ENCODE results near the gene RFX3. TPM values are rescaled to one million over a fixed set of nuclear protein-coding genes. Genes with fewer than 3 reads are reported as not detected.

The RFX3 gene
- total RNA-seq, 1 donor from 2014 or later: 61.6 TPM

DNA sequence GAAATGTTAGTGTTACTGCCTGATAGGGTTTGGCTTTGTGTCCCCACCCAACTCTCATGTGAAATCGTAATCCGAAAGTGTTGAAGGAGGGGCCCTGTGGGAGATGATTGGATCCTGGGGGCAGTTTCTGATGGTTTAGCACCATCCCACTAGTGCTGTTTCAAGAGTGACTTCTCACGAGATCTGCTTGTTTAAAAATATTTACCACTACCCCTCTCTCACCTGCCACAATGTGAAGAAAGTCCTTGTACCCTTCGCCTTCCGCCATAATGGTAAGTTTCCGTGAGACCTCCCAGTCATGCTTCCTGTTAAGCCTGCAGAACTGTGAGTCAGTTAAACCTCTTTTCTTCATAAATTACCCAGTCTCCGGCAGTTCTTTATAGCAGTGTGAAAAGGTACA, 2.6 kb upstream of the RFX3 start:
- no peaks in the 10 kb centered on the region for H3K36me3 Mint-ChIP-seq (ENCODE audit: unreplicated experiment)
- H3K27ac Mint-ChIP-seq (ENCODE audit: unreplicated experiment): peak overlapping the region; percentile 72
- DNase-seq: no peak

DNA sequence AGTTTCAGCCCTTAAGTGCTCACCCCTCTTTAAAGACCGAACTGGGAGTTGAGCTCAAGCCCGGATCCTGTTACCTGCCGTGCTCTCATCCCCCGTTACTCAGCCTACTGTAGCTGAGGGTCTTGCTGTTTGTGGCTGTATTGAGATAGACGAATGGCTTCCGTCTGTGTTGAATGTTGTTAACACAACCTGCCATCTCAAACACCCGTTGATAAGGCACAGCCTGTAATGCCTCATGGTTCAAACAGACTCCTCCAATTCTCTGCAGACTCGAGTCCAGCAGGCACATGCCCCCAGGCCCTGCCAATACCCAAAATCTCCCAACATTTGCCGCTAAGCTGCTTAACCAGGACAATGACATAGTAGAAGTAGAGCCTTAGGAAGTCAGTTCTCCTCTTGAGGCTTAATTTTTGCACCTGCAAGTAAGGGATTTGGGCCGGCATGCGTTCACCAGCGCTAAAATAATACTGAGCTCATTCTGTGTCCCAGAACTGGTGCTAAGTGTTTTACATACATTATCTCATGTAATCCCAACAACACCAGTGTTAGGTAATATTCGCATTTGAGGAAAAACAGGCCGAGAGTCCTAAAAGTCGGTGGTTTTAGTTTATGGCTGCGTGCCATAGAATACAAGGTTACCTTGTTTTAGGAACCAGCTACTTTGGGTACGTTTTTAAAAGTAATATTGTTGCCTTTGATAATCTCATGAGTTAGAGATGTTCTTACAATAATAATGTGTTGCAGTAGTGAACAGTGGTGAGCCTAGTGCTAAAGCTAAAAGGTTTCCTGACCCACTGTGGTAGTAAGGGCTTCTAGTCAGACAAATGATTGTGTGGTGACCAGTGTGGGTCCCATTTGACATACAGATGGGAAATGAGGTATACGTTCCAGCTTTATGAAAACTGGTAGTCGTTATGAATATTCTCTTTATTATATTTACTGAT, 1.5 kb upstream of the RFX3 start:
- peaks cover 12% of the 10 kb centered on the region for H3K9me3 Mint-ChIP-seq (ENCODE audit: unreplicated experiment)
- peaks cover 13% of the 10 kb centered on the region for H3K27me3 Mint-ChIP-seq (ENCODE audit: unreplicated experiment)
- H3K36me3 Mint-ChIP-seq (ENCODE audit: unreplicated experiment): no peaks in the 10 kb centered on the region
- DNase-seq: no peak
- H3K27ac Mint-ChIP-seq (ENCODE audit: unreplicated experiment): peak overlapping the region; percentile 99
- TF ChIP-seq, protein P1, sequence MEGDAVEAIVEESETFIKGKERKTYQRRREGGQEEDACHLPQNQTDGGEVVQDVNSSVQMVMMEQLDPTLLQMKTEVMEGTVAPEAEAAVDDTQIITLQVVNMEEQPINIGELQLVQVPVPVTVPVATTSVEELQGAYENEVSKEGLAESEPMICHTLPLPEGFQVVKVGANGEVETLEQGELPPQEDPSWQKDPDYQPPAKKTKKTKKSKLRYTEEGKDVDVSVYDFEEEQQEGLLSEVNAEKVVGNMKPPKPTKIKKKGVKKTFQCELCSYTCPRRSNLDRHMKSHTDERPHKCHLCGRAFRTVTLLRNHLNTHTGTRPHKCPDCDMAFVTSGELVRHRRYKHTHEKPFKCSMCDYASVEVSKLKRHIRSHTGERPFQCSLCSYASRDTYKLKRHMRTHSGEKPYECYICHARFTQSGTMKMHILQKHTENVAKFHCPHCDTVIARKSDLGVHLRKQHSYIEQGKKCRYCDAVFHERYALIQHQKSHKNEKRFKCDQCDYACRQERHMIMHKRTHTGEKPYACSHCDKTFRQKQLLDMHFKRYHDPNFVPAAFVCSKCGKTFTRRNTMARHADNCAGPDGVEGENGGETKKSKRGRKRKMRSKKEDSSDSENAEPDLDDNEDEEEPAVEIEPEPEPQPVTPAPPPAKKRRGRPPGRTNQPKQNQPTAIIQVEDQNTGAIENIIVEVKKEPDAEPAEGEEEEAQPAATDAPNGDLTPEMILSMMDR (IDR thresholded peaks at IDR 0.05; ENCODE audit: partially characterized antibody, unreplicated experiment): no peak
- peak overlapping the region; percentile 99 for H3K4me3 Mint-ChIP-seq (ENCODE audit: unreplicated experiment)
- peaks cover 18% of the 10 kb centered on the region for H3K4me1 Mint-ChIP-seq (ENCODE audit: low read depth, unreplicated experiment)

More for the DNA sequence above, 2.6 kb upstream of the RFX3 start:
- H3K9me3 Mint-ChIP-seq (ENCODE audit: unreplicated experiment): peaks cover 12% of the 10 kb centered on the region
- H3K27me3 Mint-ChIP-seq (ENCODE audit: unreplicated experiment): peaks cover 13% of the 10 kb centered on the region
- peak overlapping the region; percentile 84 for H3K4me3 Mint-ChIP-seq (ENCODE audit: unreplicated experiment)
- TF ChIP-seq, protein P1 (IDR thresholded peaks at IDR 0.05; ENCODE audit: partially characterized antibody, unreplicated experiment): no peak
- peaks cover 12% of the 10 kb centered on the region for H3K4me1 Mint-ChIP-seq (ENCODE audit: low read depth, unreplicated experiment)

DNA sequence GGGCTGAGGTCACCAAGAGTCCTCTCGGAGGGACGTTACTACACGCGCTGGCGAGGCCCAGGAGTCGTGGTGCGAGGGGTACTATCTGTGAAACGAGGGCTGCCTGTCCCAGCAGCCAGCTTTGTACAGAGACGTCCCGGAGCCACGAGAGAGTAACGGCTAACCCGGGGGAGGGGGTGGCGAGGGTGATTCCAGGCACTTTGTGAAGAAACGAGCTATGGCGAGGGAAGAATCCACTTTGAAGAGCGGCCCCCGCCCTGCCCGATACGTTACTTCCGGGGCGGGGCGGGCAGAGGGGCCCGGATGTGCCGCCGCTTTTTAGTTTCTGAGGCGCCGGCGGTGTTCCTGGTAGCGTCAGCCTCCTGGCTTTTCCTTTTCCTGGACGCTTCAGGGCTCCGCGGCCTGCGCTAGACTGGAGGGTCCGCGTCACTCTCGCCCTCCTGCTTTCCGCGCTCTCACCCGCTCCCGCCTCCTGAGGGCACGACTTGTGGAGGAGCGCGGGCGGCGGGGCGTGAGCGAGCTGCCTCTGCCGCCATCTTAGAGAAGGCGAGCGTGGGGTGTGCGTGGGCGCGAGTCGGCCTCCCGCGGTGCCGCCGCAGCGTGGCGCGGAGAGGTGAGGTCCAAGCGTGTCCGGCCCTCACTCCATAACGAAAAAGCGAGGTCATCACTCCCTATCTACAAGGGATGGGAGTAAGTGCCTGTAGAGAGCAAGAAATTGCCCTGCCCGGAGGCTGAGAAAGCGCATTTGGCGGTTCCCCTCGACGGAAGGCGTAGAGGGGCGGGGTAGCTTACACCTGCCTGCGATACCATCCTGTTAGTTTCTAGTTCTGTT, 580 bp upstream of the RFX3 start:
- Mint-ChIP-seq H3K27ac (ENCODE audit: unreplicated experiment) (peak overlapping the region; percentile 99), H3K4me3 (ENCODE audit: unreplicated experiment) (peak overlapping the region; percentile 99), H3K27me3 (ENCODE audit: unreplicated experiment) (peaks cover 13% of the 10 kb centered on the region), H3K36me3 (ENCODE audit: unreplicated experiment) (no peaks in the 10 kb centered on the region), H3K9me3 (ENCODE audit: unreplicated experiment) (peaks cover 12% of the 10 kb centered on the region), H3K4me1 (ENCODE audit: low read depth, unreplicated experiment) (peaks cover 19% of the 10 kb centered on the region)
- TF ChIP-seq, protein P1 (IDR thresholded peaks at IDR 0.05; ENCODE audit: partially characterized antibody, unreplicated experiment): no peak
- peak; percentile 86 for DNase-seq

DNA sequence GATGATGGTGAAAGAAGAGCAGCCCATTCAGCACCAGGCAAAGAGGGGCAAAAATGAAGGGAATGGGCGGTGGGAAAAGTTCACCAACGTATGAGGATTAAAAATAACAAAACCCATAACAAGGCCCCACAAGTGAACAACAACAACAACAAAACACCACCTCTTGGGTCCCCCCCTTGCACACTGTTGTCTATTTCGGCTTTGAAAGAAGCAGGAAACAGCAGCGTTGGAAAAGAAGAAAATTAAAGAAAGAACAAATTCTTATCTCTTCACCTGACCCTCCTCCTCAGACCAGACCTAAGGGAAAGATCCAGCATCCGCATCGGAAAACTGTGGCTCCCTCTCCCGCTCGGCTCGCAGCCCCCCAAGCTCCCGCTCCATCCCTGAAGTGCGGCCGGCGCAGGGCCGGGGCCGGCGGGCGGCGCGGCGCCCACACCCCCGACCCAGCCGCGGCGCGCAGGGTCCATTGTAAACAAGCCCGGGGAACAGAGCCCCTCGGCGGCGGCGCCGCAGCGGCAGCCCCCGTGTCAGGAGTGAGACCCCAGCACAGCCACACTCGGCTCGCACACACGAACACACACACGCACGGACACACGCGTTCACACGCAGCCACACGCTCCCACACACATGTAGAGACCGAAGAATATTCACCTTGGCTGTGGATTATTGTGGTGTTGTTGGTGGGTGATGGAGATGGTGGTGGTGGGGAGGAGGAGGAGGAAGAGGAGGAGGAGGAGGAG, 535 bp downstream of the RFX3 start:
- Mint-ChIP-seq H3K36me3 (ENCODE audit: unreplicated experiment) (no peaks in the 10 kb centered on the region), H3K9me3 (ENCODE audit: unreplicated experiment) (peaks cover 12% of the 10 kb centered on the region), H3K4me1 (ENCODE audit: low read depth, unreplicated experiment) (peaks cover 18% of the 10 kb centered on the region), H3K27me3 (ENCODE audit: unreplicated experiment) (peaks cover 13% of the 10 kb centered on the region), H3K27ac (ENCODE audit: unreplicated experiment) (peak overlapping the region; percentile 94), H3K4me3 (ENCODE audit: unreplicated experiment) (peak overlapping the region; percentile 95)
- TF ChIP-seq, protein P1 (IDR thresholded peaks at IDR 0.05; ENCODE audit: partially characterized antibody, unreplicated experiment): no peak
- peak; percentile 59 for DNase-seq

Data from glutamatergic neuron (in vitro differentiated cells).